ENCODE results near the gene PRDM16.

The PRDM16 gene

GRCh38 chr1:3126756-3127678 is 58.0 kb downstream of the PRDM16 start:
- Histone ChIP-seq H2AFZ (ENCODE audit: low read length) (no peak overlapping the region), H2BK15ac (ENCODE audit: low read length) (peak overlapping the region; percentile 95), H3K4me1 (ENCODE audit: control insufficient read depth in 2 of 2, insufficient read depth in 1 of 2, low read depth in 1 of 2, low read length in 2 of 2) (peaks cover 0 to 60% of the 10 kb centered on the region in 2 donors), H2BK120ac (ENCODE audit: low read depth, low read length) (peak overlapping the region; percentile 98), H3K4ac (ENCODE audit: low read length) (peak overlapping the region; percentile 97), H3K14ac (ENCODE audit: low read length) (peak overlapping the region; percentile 0), H3K9me3 (replicated peaks in 1 of 2; ENCODE audit: control insufficient read depth in 2 of 2, insufficient read depth in 1 of 2, low read depth in 1 of 2, low read length in 2 of 2) (peaks cover 0 to 4% of the 10 kb centered on the region in 2 donors), H2BK12ac (ENCODE audit: low read length) (peak overlapping the region; percentile 96), H3K18ac (ENCODE audit: low read length) (peak overlapping the region; percentile 96), H2AK5ac (ENCODE audit: low read depth, low read length) (peak overlapping the region; percentile 98), H3K9ac (ENCODE audit: low read depth, low read length, poor library complexity) (no peak overlapping the region), H3K4me3 (ENCODE audit: low read length in 2 of 2) (no peak overlapping the region), H3K79me1 (ENCODE audit: low read depth, low read length) (no peaks in the 10 kb centered on the region), H3K23ac (ENCODE audit: low read depth, low read length, poor library complexity) (no peak overlapping the region), H2BK5ac (ENCODE audit: low read length) (peak overlapping the region; percentile 67), H3K4me2 (ENCODE audit: insufficient read depth, low read length, poor library complexity, severe bottlenecking) (no peak overlapping the region), H3K36me3 (replicated peaks in 1 of 2; ENCODE audit: control insufficient read depth in 2 of 2, insufficient read depth in 2 of 2, low read length in 2 of 2) (no peaks in the 10 kb centered on the region), H4K91ac (ENCODE audit: low read depth, low read length, poor library complexity) (no peak overlapping the region), H3K27me3 (ENCODE audit: control insufficient read depth in 3 of 3, insufficient read depth in 3 of 3, low read depth in 1 of 3, low read length in 3 of 3) (peaks cover 0 to 23% (median 0%) of the 10 kb centered on the region in 3 experiments), H4K8ac (ENCODE audit: low read depth, low read length) (no peak overlapping the region), H3K27ac (replicated peaks; ENCODE audit: low read length) (peak overlapping the region; percentile 87)
- no peak for DNase-seq (ENCODE audit: low spot score)
- WGBS, 2 donors (ENCODE audit: extremely low coverage in 2 of 2, insufficient read length in 2 of 2, insufficient replicate concordance in 1 of 2), result no CpG with 5 or more reads among the region's 28 CpGs

- no peak overlapping the region for H2BK5ac ChIP-seq (ENCODE audit: low read length)
- no peak overlapping the region for H3K27ac ChIP-seq (replicated peaks; ENCODE audit: low read length)
Measured at GRCh38 chr1:3127738-3128137, 58.7 kb downstream of the PRDM16 start.

GRCh38 chr1:3128431-3129132 is 59.6 kb downstream of the PRDM16 start:
- Histone ChIP-seq H3K9ac (ENCODE audit: low read depth, low read length, poor library complexity) (peak overlapping the region; percentile 37), H3K9me3 (replicated peaks in 1 of 2; ENCODE audit: control insufficient read depth in 2 of 2, insufficient read depth in 1 of 2, low read depth in 1 of 2, low read length in 2 of 2) (peaks cover 0 to 6% of the 10 kb centered on the region in 2 donors), H3K4ac (ENCODE audit: low read length) (no peak overlapping the region), H3K4me2 (ENCODE audit: insufficient read depth, low read length, poor library complexity, severe bottlenecking) (no peak overlapping the region), H3K18ac (ENCODE audit: low read length) (peak overlapping the region; percentile 89), H3K79me1 (ENCODE audit: low read depth, low read length) (no peaks in the 10 kb centered on the region), H3K27me3 (ENCODE audit: control insufficient read depth in 3 of 3, insufficient read depth in 3 of 3, low read depth in 1 of 3, low read length in 3 of 3) (peaks cover 0 to 20% (median 0%) of the 10 kb centered on the region in 3 experiments), H4K91ac (ENCODE audit: low read depth, low read length, poor library complexity) (peak overlapping the region; percentile 73), H2BK15ac (ENCODE audit: low read length) (peak overlapping the region; percentile 18), H3K4me3 (ENCODE audit: low read length in 2 of 2) (peak overlapping the region in 1 of 2 donors; percentile 66), H3K14ac (ENCODE audit: low read length) (peak overlapping the region; percentile 97), H3K4me1 (ENCODE audit: control insufficient read depth in 2 of 2, insufficient read depth in 1 of 2, low read depth in 1 of 2, low read length in 2 of 2) (peaks cover 0 to 53% of the 10 kb centered on the region in 2 donors), H2BK12ac (ENCODE audit: low read length) (peak overlapping the region; percentile 77), H2AFZ (ENCODE audit: low read length) (no peak overlapping the region), H2AK5ac (ENCODE audit: low read depth, low read length) (peak overlapping the region; percentile 94), H3K27ac (replicated peaks; ENCODE audit: low read length) (no peak overlapping the region), H2BK5ac (ENCODE audit: low read length) (peak overlapping the region; percentile 84), H2BK120ac (ENCODE audit: low read depth, low read length) (no peak overlapping the region), H4K8ac (ENCODE audit: low read depth, low read length) (peak overlapping the region; percentile 100), H3K36me3 (replicated peaks in 1 of 2; ENCODE audit: control insufficient read depth in 2 of 2, insufficient read depth in 2 of 2, low read length in 2 of 2) (no peaks in the 10 kb centered on the region), H3K23ac (ENCODE audit: low read depth, low read length, poor library complexity) (peak overlapping the region; percentile 89)
- no CpG with 5 or more reads among the region's 26 CpGs for WGBS, 2 donors (ENCODE audit: extremely low coverage in 2 of 2, insufficient read length in 2 of 2, insufficient replicate concordance in 1 of 2)
- no peak for DNase-seq (ENCODE audit: low spot score)

More at GRCh38 chr1:3127738-3128137, 58.7 kb downstream of the PRDM16 start:
- H3K79me1 ChIP-seq (ENCODE audit: low read depth, low read length), result no peaks in the 10 kb centered on the region
- no peak overlapping the region for H4K91ac ChIP-seq (ENCODE audit: low read depth, low read length, poor library complexity)
- no peak overlapping the region for H3K14ac ChIP-seq (ENCODE audit: low read length)
- H3K4me1 ChIP-seq (ENCODE audit: control insufficient read depth in 2 of 2, insufficient read depth in 1 of 2, low read depth in 1 of 2, low read length in 2 of 2), result peaks cover 0 to 56% of the 10 kb centered on the region in 2 donors
- H2BK120ac ChIP-seq (ENCODE audit: low read depth, low read length), result no peak overlapping the region
- no CpG with 5 or more reads among the region's 12 CpGs for WGBS, 2 donors (ENCODE audit: extremely low coverage in 2 of 2, insufficient read length in 2 of 2, insufficient replicate concordance in 1 of 2)
- H2AK5ac ChIP-seq (ENCODE audit: low read depth, low read length), result peak overlapping the region; percentile 82
- peaks cover 0 to 18% (median 0%) of the 10 kb centered on the region in 3 experiments for H3K27me3 ChIP-seq (ENCODE audit: control insufficient read depth in 3 of 3, insufficient read depth in 3 of 3, low read depth in 1 of 3, low read length in 3 of 3)
- DNase-seq (ENCODE audit: low spot score), result no peak
- H3K23ac ChIP-seq (ENCODE audit: low read depth, low read length, poor library complexity), result no peak overlapping the region
- H2AFZ ChIP-seq (ENCODE audit: low read length), result no peak overlapping the region
- H4K8ac ChIP-seq (ENCODE audit: low read depth, low read length), result no peak overlapping the region
- peaks cover 0 to 6% of the 10 kb centered on the region in 2 donors for H3K9me3 ChIP-seq (replicated peaks in 1 of 2; ENCODE audit: control insufficient read depth in 2 of 2, insufficient read depth in 1 of 2, low read depth in 1 of 2, low read length in 2 of 2)
- no peak overlapping the region for H3K4ac ChIP-seq (ENCODE audit: low read length)
- H2BK12ac ChIP-seq (ENCODE audit: low read length), result peak overlapping the region; percentile 8
- peak overlapping the region; percentile 92 for H3K18ac ChIP-seq (ENCODE audit: low read length)
- H3K4me2 ChIP-seq (ENCODE audit: insufficient read depth, low read length, poor library complexity, severe bottlenecking), result no peak overlapping the region
- no peak overlapping the region for H3K9ac ChIP-seq (ENCODE audit: low read depth, low read length, poor library complexity)
- no peak overlapping the region for H3K4me3 ChIP-seq (ENCODE audit: low read length in 2 of 2)
- no peaks in the 10 kb centered on the region for H3K36me3 ChIP-seq (replicated peaks in 1 of 2; ENCODE audit: control insufficient read depth in 2 of 2, insufficient read depth in 2 of 2, low read length in 2 of 2)
- peak overlapping the region; percentile 71 for H2BK15ac ChIP-seq (ENCODE audit: low read length)

Measured in neuronal stem cell (in vitro differentiated cells).